HS-5 (cell line): Measurements from ENCODE around the gene SFSWAP.
"Not testable (repeated sequence)": the region's sequence is repeated elsewhere in the genome, so short reads cannot be mapped to it uniquely, and the experiment has no call there.

Source experiments
- DNase-seq: peaks from one replicate; pipeline ENCODE4 v3.0.0-alpha.2; 2012; ENCODE audit warnings: low read depth

SFSWAP gene

DNA sequence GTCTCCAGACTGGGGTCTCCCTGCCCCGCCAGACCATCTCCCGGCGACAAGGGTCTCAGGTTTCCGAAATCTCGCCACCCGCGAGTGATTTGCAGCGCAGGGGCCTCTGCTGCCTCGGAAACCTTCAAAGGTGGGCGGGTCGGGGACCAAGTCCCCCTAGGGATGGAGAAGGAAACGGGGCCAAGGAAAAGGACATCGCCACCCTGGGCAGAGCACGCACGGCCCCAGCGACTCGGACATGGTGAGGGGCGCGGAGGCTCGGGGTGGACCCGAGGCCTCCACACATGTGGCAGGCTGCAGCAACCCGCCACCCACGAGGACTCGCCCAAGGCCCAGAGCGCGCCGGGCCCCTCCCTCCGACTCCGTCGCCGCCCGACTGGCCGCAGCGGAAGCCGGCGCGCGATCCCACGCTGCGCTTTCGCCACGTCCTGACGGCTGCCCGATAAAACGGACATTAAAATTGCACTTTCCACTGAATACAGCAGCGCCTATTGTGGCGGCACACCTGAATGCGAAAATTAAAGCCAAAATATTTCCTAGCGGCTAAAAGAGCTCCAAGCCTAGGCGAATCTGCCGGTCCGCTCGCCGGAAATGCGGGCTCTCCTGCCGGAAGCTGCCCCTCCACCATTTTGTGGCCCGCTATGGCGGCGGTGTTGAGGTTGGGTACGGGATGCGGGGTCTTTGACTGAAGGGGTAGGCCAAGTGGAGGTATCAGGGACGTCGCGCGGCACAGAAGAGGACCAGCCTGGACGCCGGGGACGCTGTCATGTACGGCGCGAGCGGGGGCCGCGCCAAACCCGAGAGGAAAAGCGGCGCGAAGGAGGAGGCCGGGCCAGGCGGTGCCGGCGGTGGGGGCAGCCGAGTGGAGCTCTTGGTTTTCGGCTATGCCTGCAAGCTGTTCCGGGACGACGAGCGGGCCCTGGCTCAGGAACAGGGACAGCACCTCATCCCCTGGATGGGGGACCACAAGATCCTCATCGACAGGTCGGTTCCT lies at the start of gene SFSWAP:
SFSWAP (plus strand) TSS at position 627 of the 994 bp plus-strand sequence; CDS start at position 767, 140 bp downstream.
- peak; percentile 64 for DNase-seq

DNA sequence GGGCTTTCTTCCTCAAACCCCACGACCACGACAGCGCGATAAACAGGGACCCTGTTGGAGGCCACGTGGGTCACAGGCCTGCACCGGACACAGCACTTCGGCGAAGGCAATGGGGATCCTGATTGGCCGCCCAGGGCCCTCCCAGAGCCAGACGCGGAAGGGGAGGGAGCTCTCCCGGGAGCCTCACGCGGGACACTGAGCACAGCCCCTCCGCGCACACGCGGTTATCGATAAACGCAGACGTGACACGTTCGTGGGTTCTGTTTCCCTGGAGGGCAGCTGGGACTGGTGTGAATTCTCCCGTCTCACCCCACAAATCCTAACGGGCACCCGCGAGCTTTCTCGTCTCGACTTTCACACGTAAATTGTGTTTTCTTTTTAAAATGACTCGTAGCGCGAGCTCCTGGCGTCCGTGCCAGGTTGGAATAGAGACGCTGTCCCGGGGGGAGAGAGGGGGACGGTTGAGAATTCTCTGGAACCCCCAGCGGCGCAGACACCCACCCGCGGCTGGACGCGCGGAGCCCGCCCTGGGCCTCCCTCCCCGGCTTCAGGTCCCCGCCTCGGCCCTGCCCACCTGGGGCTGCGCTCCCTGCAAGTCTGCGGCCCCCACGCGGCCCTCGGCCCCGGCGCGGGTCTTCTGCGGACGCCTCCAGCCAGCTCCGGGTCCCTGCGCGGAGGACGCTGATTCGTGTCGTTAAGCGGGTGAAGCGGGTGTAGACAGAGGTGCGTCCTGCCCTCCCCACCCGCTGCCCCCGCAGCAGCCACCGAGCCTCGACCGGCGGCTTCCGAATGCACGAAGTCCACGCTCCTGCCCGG lies 49.5 kb upstream of the SFSWAP start:
- DNase-seq, result not testable (repeated sequence)

DNA sequence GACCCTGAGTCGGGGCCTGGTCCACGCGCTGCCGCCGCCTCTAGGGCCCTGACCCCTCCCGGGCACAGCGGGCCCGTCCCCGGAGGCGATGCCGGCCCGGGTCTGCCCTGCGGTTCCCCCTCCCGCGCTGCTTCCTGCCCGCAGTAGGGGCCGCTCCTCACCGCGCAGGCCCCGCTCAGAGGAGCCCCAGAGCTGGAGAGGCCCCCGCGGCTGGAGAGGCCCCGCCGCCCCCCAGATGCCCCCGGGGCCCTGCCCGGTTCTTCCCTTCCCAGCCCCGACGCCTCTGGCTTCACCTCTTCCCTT lies 49.0 kb upstream of the SFSWAP start:
- DNase-seq, result not testable (repeated sequence)

DNA sequence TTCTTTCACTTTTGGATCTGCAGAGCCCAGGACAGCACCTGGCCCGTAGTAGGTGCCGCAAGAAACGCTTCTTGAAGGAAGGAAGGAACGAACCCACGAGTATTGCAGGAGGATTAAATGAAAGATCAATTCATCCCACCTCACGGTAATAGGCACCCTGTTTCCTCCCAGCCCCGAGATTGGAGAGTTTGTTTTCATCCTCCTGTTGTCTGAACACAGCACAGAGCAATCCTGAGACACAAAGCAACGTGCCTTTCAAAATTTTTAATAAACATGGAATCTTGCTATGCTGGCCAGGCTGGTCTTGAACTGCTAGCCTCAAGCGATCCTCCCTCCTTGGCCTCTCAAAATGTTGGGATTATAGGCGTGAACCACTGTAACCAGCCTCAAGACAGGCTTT lies 48.5 kb upstream of the SFSWAP start:
- not testable (repeated sequence) for DNase-seq

DNA sequence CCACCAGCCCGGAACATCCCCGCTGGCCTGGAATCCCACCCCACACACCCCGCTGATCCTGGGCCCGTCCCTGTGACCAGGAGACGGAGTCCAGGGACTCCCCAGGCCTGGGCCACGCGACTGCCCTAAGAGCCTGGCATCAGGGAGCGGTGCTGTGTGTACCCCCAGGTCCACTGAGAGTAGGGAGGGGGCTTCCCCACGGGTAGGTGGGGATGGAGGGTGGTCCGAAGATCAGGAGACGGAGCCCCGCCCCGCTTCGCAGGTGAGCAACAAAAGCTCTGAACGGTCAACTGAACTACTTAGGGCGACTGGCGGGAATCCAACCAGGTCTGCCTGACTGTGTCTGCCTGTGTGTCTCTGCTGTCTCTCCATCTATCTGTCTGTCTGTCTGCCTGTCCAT lies 45.2 kb upstream of the SFSWAP start:
- DNase-seq, result not testable (repeated sequence)

DNA sequence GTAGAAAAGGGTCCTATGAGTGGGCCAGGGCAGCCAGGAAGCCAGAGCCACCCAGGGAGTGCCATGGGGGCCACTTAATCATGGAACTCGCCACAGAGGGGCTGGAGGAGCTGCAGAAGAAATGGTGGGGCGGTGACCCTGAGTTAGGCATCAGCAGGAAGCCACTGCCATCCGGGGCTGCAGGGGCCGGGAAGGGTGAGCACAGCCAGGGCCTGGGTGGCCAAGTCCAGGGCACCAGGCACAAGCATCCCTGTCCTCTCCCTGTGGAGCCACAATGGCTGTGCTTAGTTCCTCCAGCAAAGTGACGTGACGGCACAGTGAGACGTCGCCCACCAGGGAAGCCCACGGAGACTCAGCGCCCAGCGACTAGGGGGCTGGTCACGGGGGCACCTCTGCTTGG lies 44.4 kb upstream of the SFSWAP start:
- not testable (repeated sequence) for DNase-seq

DNA sequence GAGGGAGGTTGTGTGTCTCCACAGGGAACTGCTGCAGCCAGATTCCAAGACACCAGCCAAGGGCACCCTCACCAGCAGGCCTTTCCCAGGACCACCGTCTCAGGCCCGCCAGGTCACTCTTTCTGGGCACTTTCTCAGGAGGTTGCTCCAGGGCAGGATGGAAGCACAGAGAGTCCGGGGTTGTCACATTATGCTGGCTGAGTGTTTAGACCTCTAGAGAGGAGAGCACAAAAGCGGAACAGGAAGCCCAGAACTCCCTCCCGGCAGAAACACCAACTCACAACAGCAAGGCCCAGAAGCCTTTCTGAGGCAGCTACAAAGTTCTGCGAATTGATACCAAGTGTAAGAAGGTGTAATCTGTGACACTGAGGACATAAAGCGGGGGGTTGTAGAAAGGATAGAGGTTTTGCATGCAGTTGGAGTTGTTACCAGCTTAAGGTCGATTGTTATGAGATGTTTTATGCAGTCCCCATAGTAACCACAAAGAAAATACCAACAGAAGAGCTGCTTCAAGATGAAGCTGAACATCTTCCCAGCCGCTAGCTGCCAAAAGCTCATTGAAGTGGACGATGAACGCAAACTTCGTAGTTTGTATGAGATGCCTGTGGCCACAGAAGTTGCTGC lies 43.8 kb upstream of the SFSWAP start:
- DNase-seq, result not testable (repeated sequence)

DNA sequence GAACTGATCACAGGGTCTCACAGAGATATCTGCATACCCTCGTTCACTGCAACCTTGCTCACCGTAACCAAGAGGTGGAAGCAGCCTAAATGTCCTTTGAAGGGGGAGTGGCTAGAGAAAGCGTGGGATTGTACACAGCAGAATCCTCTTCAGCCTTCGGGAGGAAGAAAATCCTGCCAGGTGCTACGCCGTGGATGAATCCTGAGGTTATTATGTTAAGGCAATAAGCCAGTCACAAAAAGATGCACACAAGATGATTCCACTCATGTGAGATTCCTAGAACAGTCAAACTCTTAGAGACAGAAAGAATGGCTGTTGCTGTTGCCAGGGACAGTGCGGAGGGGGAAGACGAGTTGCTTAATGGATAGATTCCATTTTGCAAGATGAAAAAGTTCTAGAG lies 39.6 kb upstream of the SFSWAP start:
- no peak for DNase-seq

DNA sequence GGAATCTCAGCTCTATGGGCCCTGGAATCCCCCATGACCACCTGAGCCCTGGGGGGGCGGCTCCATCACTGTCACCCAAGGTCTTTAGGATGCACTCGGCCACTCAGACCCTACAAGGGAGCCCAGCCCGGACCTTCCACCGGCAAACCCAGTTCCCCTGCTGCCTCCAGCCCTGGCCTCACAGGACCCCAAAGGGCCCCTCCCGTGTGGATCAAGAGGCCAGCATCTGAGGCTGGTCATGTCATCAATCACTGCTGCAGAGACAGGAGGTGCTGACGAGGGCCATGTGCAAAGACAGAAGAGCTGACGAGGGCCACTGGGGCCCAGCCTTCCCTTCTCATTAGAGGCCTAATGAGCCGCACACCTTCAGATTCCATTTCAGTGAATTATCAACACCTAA lies 39.0 kb upstream of the SFSWAP start:
- no peak for DNase-seq

DNA sequence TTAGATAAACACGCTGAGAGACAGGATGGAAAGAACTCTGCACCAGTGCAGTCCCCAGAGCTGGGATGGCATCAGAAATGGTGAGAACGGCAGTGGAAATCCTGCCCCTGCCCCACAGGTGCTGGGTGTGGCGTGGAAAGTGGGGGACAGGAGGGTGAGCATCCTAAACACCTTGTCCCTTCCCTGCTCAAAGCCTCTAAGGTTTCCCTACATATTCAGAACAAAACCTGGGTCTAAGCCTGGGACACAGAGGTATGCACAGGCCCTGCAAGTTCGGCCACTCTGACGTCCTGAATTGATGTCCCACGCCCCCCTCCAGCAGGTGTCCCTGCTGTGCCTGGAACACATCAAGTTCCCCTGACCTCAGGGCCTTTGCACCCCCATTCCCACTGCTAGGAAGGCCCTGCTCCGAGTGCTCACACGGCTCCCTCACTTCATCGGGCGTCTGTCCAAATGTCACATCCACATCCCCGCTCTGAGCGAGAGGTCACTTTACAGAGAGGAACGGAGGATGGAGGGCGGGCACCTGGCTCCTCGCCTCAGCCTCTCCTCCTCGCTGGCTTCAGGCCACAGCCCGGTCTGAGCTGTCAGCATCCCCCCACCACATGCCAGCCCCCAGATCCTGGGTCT lies 38.5 kb upstream of the SFSWAP start:
- DNase-seq, result no peak

DNA sequence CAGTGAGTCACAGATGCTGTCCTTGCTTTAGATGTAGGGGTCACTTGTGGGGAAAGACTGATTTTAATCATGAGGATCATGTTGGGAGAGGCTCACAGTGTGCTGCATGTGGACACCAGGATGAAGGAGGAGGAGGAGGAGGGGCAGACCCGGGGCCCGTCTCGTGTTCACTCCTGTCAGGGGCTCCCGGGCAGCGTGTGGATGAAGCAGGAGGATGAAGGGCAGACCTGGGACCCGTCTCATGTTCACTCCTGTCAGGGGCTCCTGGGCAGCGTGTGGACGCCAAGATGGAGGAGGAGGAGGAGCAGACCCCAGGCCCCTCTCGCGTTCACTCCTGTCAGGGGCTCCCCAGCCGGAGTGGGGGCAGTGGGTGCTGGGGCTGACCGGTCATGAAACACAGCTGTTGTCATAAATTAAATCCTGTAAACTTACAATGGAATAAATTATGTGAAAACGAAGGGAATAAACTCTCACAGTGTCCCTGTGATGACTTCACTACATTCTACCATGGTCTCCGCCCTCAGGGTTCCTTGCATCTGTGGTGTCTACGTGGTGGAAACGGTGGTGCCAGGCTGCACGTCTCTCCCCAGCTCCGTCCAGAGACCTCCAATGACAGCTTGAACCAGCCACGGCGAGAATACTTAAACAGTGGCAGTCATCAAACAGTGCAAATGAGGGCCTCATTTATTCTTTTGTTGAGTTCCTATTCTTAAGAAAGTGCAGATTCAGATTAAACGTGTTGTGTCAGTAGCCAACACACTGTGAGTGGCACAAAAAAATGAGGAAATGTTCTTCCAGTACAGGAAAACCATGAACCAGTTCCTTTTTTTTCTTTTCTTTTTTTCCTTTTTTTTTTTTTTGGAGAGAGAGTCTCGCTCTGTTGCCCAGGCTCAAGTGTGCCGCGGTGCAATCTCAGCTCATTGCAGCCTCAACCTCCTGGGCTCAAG lies 37.7 kb upstream of the SFSWAP start:
- DNase-seq, result no peak

DNA sequence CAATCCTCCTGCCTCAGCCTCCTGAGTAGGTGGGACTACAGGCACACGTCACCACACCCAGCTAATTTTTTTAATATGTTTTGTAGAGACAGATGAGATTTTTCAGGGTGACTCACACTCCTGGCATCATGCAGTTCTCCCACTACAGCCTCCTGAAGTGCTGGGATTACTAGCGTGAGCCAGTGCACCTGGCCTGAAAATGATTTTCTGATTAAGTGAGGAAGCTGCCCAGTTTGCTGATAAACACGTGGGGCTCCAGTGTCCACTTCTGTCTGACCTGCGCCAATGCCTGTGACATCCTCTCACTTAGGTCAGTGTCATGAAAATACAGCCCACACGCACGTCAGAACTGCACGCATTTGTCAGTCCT lies 37.0 kb upstream of the SFSWAP start:
- DNase-seq, result peak; percentile 28

DNA sequence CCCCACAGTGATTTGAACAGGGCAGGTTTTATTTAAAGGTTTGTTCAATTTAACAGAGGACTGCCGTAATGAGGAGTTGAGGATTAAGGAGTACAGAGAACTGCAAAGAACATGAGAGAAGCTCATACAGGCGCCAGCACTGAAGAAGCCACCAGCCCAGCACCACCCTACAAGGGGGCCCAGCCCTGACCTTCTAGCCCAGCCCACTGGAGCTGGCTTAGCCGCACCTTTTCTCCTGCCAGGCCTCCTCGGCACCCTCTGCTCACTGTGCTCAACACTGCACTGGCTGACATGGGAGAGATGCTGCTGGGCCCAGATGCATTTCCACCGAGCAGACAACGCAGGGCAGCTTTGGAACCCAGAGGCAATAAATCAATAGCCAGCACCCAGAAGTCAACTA lies 36.5 kb upstream of the SFSWAP start:
- no peak for DNase-seq

DNA sequence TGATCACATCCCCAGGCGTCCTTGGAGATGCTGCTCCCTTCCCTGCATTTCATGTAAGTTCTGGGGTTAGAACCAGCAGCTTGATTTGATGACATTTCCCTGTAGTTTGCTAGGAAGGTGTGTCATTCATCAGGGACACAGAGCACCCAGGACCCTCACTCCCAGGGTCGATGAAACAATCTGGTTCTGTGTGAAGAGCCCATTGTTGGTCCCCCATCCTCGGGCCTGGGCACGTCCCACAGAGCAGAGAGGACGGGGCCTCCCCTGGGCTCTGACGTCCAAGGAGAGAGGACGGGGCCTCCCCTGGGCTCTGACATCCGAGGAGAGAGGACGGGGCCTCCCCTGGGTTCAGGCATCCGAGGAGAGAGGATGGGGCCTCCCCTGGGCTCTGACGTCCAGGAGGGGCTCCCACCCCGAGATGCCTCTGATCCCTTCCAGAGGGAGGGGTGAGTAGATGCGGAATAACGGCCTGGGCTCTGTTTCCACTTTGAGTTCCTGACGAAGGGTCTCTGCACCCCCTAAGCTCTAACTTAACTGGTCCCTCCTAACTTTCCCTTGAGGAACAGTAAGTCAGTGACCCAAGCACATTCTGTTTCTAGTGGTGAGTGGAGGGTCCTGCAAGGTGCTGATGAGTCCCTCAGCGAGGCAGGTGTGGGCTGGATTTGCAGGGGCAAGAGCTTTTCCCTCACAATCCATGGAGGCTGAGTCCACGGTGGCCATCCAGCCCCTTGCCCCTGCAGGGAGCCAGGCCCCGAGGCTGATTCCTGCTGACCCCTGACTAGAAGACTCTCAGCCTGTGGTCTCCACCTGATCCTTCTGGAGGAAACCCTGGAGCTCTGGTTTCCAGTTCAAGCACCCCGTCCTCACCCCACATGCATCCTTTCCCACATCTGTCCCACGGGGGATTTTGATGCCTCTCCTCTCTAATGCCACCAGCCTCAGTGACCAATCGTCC lies 35.5 kb upstream of the SFSWAP start:
- no peak for DNase-seq

DNA sequence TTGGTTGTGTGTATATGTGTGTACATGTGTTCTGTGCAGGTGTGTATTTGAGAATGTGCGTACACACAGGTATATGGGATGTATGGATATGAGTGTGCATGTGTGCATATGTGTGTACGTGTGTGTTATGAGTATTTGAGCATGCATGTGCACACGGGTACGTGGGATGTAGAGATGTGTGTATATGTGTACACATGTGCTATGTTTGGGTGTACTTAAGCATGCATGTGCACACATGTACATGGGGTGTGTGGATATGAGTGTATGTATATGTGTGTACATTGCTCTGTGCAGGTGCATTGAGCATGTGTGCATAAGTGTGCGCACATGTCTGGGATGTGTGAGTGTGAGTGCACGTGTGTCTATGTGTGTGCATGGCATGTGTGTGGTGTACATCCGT lies 34.3 kb upstream of the SFSWAP start:
- DNase-seq, result no peak

DNA sequence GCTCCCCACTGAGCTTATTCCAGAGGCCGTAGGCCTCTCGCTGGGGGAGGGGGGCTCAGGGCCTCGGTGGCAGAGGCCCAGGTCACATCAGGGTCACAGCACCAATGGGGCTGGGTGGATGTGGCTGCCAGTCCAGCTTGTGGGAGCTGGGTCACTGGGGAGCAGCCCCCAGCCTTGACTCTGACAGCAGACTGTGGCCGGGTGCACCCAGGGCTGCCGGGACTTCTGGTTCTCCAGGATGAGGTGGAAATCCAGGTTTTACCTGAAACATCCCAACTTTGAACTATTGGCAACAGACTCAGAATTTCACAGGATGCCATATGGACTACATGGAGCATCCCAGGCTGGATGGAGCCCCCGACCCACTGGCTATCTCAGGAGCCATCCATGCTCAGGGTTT lies 33.8 kb upstream of the SFSWAP start:
- not testable (repeated sequence) for DNase-seq

DNA sequence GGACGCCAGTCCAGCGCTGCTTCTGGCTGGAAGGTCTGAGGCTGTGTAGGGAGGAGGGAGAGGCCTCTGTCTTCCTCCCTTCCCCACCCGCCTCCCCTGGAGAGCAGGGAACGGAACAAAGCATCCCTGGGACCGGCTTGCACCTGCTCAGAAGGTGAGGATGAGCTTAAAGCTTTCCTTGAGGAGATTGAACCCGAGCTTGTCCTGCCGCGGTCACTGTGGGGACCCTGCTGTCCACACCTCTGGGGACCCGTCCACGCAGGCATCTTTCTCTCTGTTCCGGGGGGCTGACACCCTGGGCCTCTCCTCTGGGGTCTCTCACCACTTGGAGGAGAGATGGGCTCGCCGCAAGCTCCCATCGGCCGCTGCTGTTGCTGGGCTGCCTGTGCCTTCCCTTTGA lies 33.2 kb upstream of the SFSWAP start:
- no peak for DNase-seq

DNA sequence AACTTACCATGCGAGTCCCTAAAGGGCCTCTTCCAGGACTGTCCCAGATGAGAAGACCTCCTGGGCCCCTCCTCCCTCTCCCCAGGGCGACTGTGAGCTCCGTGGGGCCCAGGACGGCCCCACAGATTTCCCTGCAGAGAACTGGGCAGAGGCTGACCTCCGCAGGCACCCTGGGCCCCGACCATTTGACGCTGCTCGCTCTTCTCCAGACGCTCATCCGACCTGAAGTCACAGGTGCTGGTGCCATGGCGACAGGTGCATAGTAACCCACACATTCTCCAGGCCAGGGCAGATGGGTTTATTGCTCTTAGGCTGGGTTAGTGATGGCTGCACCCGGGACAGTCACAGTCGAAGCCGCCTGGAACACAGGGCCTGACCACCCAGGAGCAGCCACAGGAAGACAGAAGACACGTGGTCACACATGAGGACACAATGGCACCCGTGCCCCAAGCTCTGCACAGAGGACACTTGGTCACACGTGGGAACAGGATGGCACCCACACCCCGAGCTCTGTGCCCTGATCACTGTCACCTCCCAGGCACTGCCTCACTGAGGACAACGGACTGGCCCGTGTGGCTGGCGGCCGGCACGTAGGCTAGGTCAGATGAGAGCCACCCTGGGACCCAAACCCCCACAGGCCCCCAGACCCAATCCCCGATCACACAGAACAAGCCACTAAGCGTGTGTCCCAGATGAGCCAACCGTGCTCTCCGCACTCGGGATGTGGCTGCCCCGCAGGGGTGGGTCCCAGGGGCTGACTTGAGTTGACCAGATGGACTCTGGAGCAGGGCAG lies 32.3 kb upstream of the SFSWAP start:
- DNase-seq, result not testable (repeated sequence)

DNA sequence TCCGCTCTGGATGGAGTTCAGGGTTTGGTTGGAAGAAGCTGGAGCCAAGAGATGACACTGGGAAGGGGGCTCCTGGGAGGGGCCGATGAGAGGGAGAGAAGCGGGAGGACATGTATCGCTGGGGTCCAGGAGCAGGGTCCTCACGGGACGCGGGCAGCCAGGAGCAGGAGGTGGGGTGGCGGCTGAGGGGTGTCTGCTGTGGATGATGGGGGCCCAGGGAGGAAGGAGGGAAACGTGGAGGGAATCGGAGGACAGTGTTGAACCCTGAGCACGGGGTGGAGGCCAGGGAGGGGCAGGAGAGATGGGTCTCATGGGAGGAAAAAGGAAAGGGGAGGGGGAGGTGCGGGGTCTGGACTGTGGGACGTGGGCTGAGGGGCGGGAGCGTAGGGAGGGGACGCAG lies 31.7 kb upstream of the SFSWAP start:
- DNase-seq, result not testable (repeated sequence)
